MCF 10A (cell line): ENCODE data around the gene CIDEA. TPM values are rescaled to one million over a fixed set of nuclear protein-coding genes. Genes with fewer than 3 reads are reported as not detected.
"Not testable (repeated sequence)": the region's sequence is repeated elsewhere in the genome, so short reads cannot be mapped to it uniquely, and the experiment has no call there.

ENCODE experiments used
- BruUV-seq: library from RNA; stranded (reverse); fragments of 400-500 nt; replicated peaks from 2 replicates; lab custom pipeline; 2021; lab: Mats Ljungman, UMichigan
- CTCF ChIA-PET: fragments of 300-600 bp; sonication (Branson Sonifier 250); formaldehyde crosslinking; extraction: SDS; loops from one replicate; lab custom pipeline; 2021; ENCODE audit warnings: antibody characterized with exemption, inconsistent platforms; lab: Yijun Ruan, JAX
- POLR2A ChIA-PET: fragments of 300-600, 350-650 bp; sonication (Branson Sonifier 250); formaldehyde crosslinking; extraction: SDS; loops from one replicate; lab custom pipeline; 2020; ENCODE audit warnings: antibody characterized with exemption, inconsistent platforms; lab: Yijun Ruan, JAX
- DNase-seq: peaks from one replicate; pipeline ENCODE4 v3.0.0-alpha.2; 2018; ENCODE audit not compliant: unreplicated experiment
- H3K27ac Mint-ChIP-seq: one replicate; pipeline ENCODE4 v1.8.0; 2022; ENCODE audit warnings: mild to moderate bottlenecking, low read depth, mixed read lengths; ENCODE audit not compliant: unreplicated experiment
- H3K27me3 Mint-ChIP-seq: one replicate; pipeline ENCODE4 v1.8.0; 2022; ENCODE audit warnings: mixed read lengths; ENCODE audit not compliant: insufficient read depth, unreplicated experiment
- H3K36me3 Mint-ChIP-seq: one replicate; pipeline ENCODE4 v1.8.0; 2022; ENCODE audit warnings: mild to moderate bottlenecking, moderate library complexity, mixed read lengths; ENCODE audit not compliant: insufficient read depth, unreplicated experiment
- H3K4me1 Mint-ChIP-seq: one replicate; pipeline ENCODE4 v1.8.0; 2022; ENCODE audit warnings: mixed read lengths; ENCODE audit not compliant: insufficient read depth, unreplicated experiment
- H3K4me3 Mint-ChIP-seq: one replicate; pipeline ENCODE4 v1.8.0; 2022; ENCODE audit warnings: mild to moderate bottlenecking, moderate library complexity, mixed read lengths; ENCODE audit not compliant: unreplicated experiment
- H3K9me3 Mint-ChIP-seq: one replicate; pipeline ENCODE4 v1.8.0; 2022; ENCODE audit warnings: mixed read lengths; ENCODE audit not compliant: unreplicated experiment
- CTCF ChIP-seq: fragments of 200-600 bp; IDR thresholded peaks from one replicate; pipeline ENCODE4 v1.8.0; 2022; ENCODE audit warnings: antibody characterized with exemption, mild to moderate bottlenecking; ENCODE audit not compliant: unreplicated experiment
- intact Hi-C: fragments of 100-400 bp; cut with micrococcal nuclease; formaldehyde crosslinking; loops from 2 replicates; pipeline ENCODE4 v1.14.1; 2022
- total RNA-seq: library from RNA; stranded (reverse); gene quantifications from 2 replicates; pipeline ENCODE4 v1.2.3, GENCODE V29; 2022

Gene CIDEA
- total RNA-seq, 1 experiment from 2014 or later, result not detected

GRCh38 chr18:12223326-12223725, 30.8 kb upstream of the CIDEA start:
- H3K4me1 Mint-ChIP-seq, H3K27ac Mint-ChIP-seq, H3K4me3 Mint-ChIP-seq, H3K36me3 Mint-ChIP-seq, H3K9me3 Mint-ChIP-seq, H3K27me3 Mint-ChIP-seq, intact Hi-C loops, CTCF ChIA-PET, DNase-seq, BruUV-seq, POLR2A ChIA-PET: not testable (repeated sequence)

GRCh38 chr18:12226807-12227206, 27.4 kb upstream of the CIDEA start:
- BruUV-seq, H3K27me3 Mint-ChIP-seq, H3K4me3 Mint-ChIP-seq, intact Hi-C loops, DNase-seq, H3K27ac Mint-ChIP-seq, H3K9me3 Mint-ChIP-seq, POLR2A ChIA-PET, H3K4me1 Mint-ChIP-seq, H3K36me3 Mint-ChIP-seq: not testable (repeated sequence)
- CTCF ChIA-PET, result interaction anchor here (1.1 kb wide), 1 partner anchor 45 kb away, joined by 3 read pairs; no protein-coding TSS in a partner anchor

GRCh38 chr18:12227399-12228186, 26.6 kb upstream of the CIDEA start:
- H3K27me3 Mint-ChIP-seq, BruUV-seq, CTCF ChIA-PET, POLR2A ChIA-PET, H3K36me3 Mint-ChIP-seq, intact Hi-C loops, H3K4me3 Mint-ChIP-seq, H3K4me1 Mint-ChIP-seq, H3K27ac Mint-ChIP-seq, DNase-seq, H3K9me3 Mint-ChIP-seq: not testable (repeated sequence)

GRCh38 chr18:12228308-12228707, 25.9 kb upstream of the CIDEA start:
- H3K4me1 Mint-ChIP-seq, H3K27me3 Mint-ChIP-seq, POLR2A ChIA-PET, CTCF ChIA-PET, H3K36me3 Mint-ChIP-seq, DNase-seq, BruUV-seq, H3K9me3 Mint-ChIP-seq, H3K4me3 Mint-ChIP-seq, H3K27ac Mint-ChIP-seq, intact Hi-C loops: not testable (repeated sequence)

- CTCF ChIA-PET, intact Hi-C loops, H3K4me1 Mint-ChIP-seq, H3K9me3 Mint-ChIP-seq, H3K36me3 Mint-ChIP-seq, H3K27me3 Mint-ChIP-seq, H3K27ac Mint-ChIP-seq, BruUV-seq, POLR2A ChIA-PET, H3K4me3 Mint-ChIP-seq, DNase-seq: not testable (repeated sequence)
Measured at GRCh38 chr18:12230561-12230960, 23.6 kb upstream of the CIDEA start.

GRCh38 chr18:12231040-12231882, 22.9 kb upstream of the CIDEA start:
- Mint-ChIP-seq H3K4me1 (no peaks in the 10 kb centered on the region), H3K36me3 (no peaks in the 10 kb centered on the region), H3K9me3 (no peaks in the 10 kb centered on the region), H3K4me3 (no peak overlapping the region), H3K27ac (no peak overlapping the region), H3K27me3 (peaks cover 9% of the 10 kb centered on the region)
- DNase-seq, result no peak
- TF ChIP-seq CTCF, result no peak
- POLR2A ChIA-PET, result no interaction called here
- no TSS peak for BruUV-seq
- CTCF ChIA-PET, result no interaction called here
- intact Hi-C loops, result no loop called here
